GM23248 (cell line): ENCODE measurements around the gene ATP13A4. TPM values are rescaled to one million over a fixed set of nuclear protein-coding genes. Genes with fewer than 3 reads are reported as not detected.

ENCODE experiments used
- DNase-seq: peaks from one replicate; pipeline ENCODE4 v3.0.0-alpha.2; 2015
- H2AFZ ChIP-seq: fragments of 200-600 bp; sonication (generic); 2 replicates; pipeline ENCODE4 v1.6.1; 2016; ENCODE audit warnings: antibody characterized with exemption
- H3F3A ChIP-seq: fragments of 200-600 bp; sonication (generic); 2 replicates; pipeline ENCODE4 v1.6.1; 2016; ENCODE audit warnings: mild to moderate bottlenecking, antibody characterized with exemption, mixed run types; ENCODE audit not compliant: insufficient read depth
- H3K27ac ChIP-seq: fragments of 200-600 bp; sonication (generic); 2 replicates; pipeline ENCODE4 v1.5.1; 2016; ENCODE audit warnings: mild to moderate bottlenecking
- H3K27me3 ChIP-seq: fragments of 200-600 bp; sonication (generic); replicated peaks from 2 replicates; pipeline ENCODE4 v1.6.1; 2016; ENCODE audit warnings: mild to moderate bottlenecking; ENCODE audit not compliant: insufficient read depth
- H3K36me3 ChIP-seq: fragments of 200-600 bp; sonication (generic); 2 replicates; pipeline ENCODE4 v1.6.1; 2016; ENCODE audit warnings: low read depth, mild to moderate bottlenecking
- H3K4me1 ChIP-seq: fragments of 200-600 bp; sonication (generic); 2 replicates; pipeline ENCODE4 v1.6.1; 2016; ENCODE audit warnings: mild to moderate bottlenecking; ENCODE audit not compliant: insufficient read depth
- H3K4me2 ChIP-seq: fragments of 200-600 bp; sonication (generic); one replicate; pipeline ENCODE4 v1.6.1; 2016; ENCODE audit warnings: mild to moderate bottlenecking; ENCODE audit not compliant: unreplicated experiment
- H3K4me3 ChIP-seq: fragments of 200-600 bp; sonication (generic); 2 replicates; pipeline ENCODE4 v1.5.1; 2016; ENCODE audit warnings: mild to moderate bottlenecking
- H3K79me2 ChIP-seq: fragments of 200-600 bp; sonication (generic); 2 replicates; pipeline ENCODE4 v1.6.1; 2016; ENCODE audit warnings: mild to moderate bottlenecking; ENCODE audit not compliant: insufficient read depth
- H3K9ac ChIP-seq: fragments of 200-600 bp; sonication (generic); 2 replicates; pipeline ENCODE4 v1.6.1; 2016; ENCODE audit warnings: mild to moderate bottlenecking
- H3K9me2 ChIP-seq: fragments of 200-600 bp; sonication (generic); 2 replicates; pipeline ENCODE4 v1.6.1; 2016; ENCODE audit warnings: mixed run types, mild to moderate bottlenecking, moderate library complexity; ENCODE audit not compliant: insufficient read depth
- H3K9me3 ChIP-seq: fragments of 200-600 bp; sonication (generic); one replicate; pipeline ENCODE4 v1.6.1; 2017; ENCODE audit warnings: low read depth
- H4K20me1 ChIP-seq: fragments of 200-600 bp; sonication (generic); 2 replicates; pipeline ENCODE4 v1.6.0; 2016; ENCODE audit not compliant: insufficient read depth
- EZH2 ChIP-seq: fragments of 200-600 bp; sonication (generic); IDR thresholded peaks from 2 replicates; pipeline ENCODE4 v1.6.1; 2018; ENCODE audit warnings: antibody characterized with exemption, mild to moderate bottlenecking; ENCODE audit not compliant: insufficient read depth, poor library complexity, severe bottlenecking
- EZH2phosphoT487 ChIP-seq: fragments of 200-600 bp; sonication (generic); IDR thresholded peaks from 2 replicates; pipeline ENCODE4 v1.6.1; 2018; ENCODE audit warnings: antibody characterized with exemption, moderate library complexity, mild to moderate bottlenecking, low read depth; ENCODE audit not compliant: insufficient read depth
- WGBS, 2 experiments: methylation state at CpG; one replicate each; pipeline ENCODE4 v1.1.6; 2015 to 2017; ENCODE audit warnings: low lambda C conversion rate in 2 of 2, low coverage in 1 of 2; ENCODE audit errors: missing lambda C conversion rate in 2 of 2; 5-methylcytosine and 5-hydroxymethylcytosine counted together
- in situ Hi-C: fragments of 300-500 bp; cut with MboI; formaldehyde crosslinking; loops from 2 replicates; pipeline ENCODE4 v1.15.0; 2020
- polyA plus RNA-seq: library from polyadenylated mRNA; unstranded; fragments of >200 nt; fragmentation: Nextera tagmentation; extraction: Ambion mirVana; gene quantifications from 2 replicates; pipeline ENCODE4 v1.2.1, GENCODE V29; 2016
- total RNA-seq: library from RNA; depleted of rRNA; stranded (reverse); fragments of >200 nt; shearing (Covaris generic); gene quantifications from 2 replicates; pipeline ENCODE4 v1.2.3, GENCODE V29; 2014

Gene ATP13A4
- total and polyA plus RNA-seq, 2 experiments from 2014 or later, result not detected

DNA sequence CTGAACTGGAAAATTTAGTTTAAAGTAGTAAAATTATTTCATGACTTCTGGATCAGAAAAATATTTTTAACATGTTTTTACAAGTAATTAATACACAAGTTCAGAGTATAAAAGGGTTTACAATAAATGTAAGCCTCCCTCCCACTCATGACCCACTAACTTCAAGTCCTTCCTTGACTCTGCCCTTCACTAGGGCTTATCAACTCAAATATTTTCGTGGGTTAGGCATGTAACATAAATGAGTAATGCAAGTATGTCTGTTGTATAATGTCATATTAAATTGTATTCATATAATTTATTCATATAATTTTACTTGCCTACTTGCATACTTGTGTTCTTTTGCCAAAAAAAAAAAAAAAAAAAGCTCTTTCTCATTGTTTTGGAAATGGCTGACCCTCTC is 34.9 kb upstream of the ATP13A4 start:
- in situ Hi-C loops, result no loop called here
- Histone ChIP-seq H4K20me1 (no peaks in the 10 kb centered on the region), H3K4me3 (no peak overlapping the region), H3F3A (no peaks in the 10 kb centered on the region), H3K27ac (no peak overlapping the region), H2AFZ (no peak overlapping the region), H3K9ac (no peak overlapping the region), H3K4me2 (no peak overlapping the region), H3K27me3 (no peaks in the 10 kb centered on the region), H3K4me1 (peaks cover 7% of the 10 kb centered on the region), H3K9me3 (no peaks in the 10 kb centered on the region), H3K36me3 (no peaks in the 10 kb centered on the region), H3K9me2 (no peaks in the 10 kb centered on the region), H3K79me2 (peaks cover 16% of the 10 kb centered on the region)
- WGBS, 2 experiments, result 32 to 36% methylated on average over 1 of the region's 1 CpG
- no peak for DNase-seq
- TF ChIP-seq EZH2, result no peak
- TF ChIP-seq EZH2phosphoT487, result no peak

DNA sequence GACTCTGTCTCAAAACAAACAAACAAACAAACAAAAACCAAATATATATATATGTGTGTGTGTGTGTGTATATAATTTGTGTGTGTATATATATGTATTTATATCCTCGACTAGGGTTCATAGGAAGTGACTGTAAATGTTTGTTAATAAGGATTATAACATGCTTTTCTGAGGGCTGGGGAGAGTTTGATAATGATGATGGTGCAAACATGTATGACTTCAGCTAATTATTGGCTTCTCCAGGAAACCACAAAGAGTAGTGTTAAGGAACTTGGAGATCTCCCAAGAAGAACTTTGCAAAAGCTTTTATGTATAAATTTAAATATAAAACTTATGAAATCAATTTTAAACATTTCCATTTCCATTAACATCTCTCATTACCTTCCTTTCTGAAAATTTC is 34.4 kb upstream of the ATP13A4 start:
- no peaks in the 10 kb centered on the region for H3K36me3 ChIP-seq
- H3K4me2 ChIP-seq, result no peak overlapping the region
- no peak overlapping the region for H3K27ac ChIP-seq
- no peak overlapping the region for H3K9ac ChIP-seq
- no peaks in the 10 kb centered on the region for H4K20me1 ChIP-seq
- WGBS, 2 experiments, result 26 to 40% methylated on average over 1 of the region's 1 CpG
- no peaks in the 10 kb centered on the region for H3K27me3 ChIP-seq
- H3K9me3 ChIP-seq, result no peaks in the 10 kb centered on the region
- H3K9me2 ChIP-seq, result no peaks in the 10 kb centered on the region
- H3K4me3 ChIP-seq, result no peak overlapping the region
- H3F3A ChIP-seq, result no peaks in the 10 kb centered on the region
- DNase-seq, result no peak
- TF ChIP-seq EZH2phosphoT487, result no peak
- TF ChIP-seq EZH2, result no peak
- in situ Hi-C loops, result no loop called here
- H3K4me1 ChIP-seq, result peaks cover 2% of the 10 kb centered on the region
- H3K79me2 ChIP-seq, result peaks cover 11% of the 10 kb centered on the region
- no peak overlapping the region for H2AFZ ChIP-seq

DNA sequence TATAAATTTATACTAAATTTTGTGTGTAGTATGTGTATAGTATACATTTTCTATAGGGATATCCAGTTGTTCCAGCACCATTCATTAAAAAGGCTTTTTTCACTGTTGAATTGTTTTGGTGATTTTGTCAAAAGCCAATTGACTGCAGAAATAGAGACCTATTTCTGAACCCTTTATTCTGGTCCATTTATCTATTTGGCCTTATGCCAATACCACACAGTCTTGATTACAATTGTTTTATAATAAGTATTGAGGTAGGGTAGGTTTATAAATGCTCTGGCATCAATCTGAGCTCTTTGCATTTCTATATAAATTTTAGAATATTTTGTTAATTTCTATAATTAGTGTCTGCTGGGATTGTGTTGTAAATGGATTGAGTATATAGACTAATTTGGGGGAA is 31.8 kb upstream of the ATP13A4 start:
- no peaks in the 10 kb centered on the region for H3K79me2 ChIP-seq
- H3K4me1 ChIP-seq, result no peaks in the 10 kb centered on the region
- in situ Hi-C loops, result no loop called here
- H2AFZ ChIP-seq, result no peak overlapping the region
- no peak overlapping the region for H3K4me2 ChIP-seq
- no peak overlapping the region for H3K27ac ChIP-seq
- H3K9ac ChIP-seq, result no peak overlapping the region
- TF ChIP-seq EZH2phosphoT487 (no peak), EZH2 (no peak)
- no peak for DNase-seq
- no peaks in the 10 kb centered on the region for H3K9me3 ChIP-seq
- H3F3A ChIP-seq, result no peaks in the 10 kb centered on the region
- H3K36me3 ChIP-seq, result no peaks in the 10 kb centered on the region
- H3K4me3 ChIP-seq, result no peak overlapping the region
- no peaks in the 10 kb centered on the region for H4K20me1 ChIP-seq
- no peaks in the 10 kb centered on the region for H3K27me3 ChIP-seq
- H3K9me2 ChIP-seq, result no peaks in the 10 kb centered on the region

DNA sequence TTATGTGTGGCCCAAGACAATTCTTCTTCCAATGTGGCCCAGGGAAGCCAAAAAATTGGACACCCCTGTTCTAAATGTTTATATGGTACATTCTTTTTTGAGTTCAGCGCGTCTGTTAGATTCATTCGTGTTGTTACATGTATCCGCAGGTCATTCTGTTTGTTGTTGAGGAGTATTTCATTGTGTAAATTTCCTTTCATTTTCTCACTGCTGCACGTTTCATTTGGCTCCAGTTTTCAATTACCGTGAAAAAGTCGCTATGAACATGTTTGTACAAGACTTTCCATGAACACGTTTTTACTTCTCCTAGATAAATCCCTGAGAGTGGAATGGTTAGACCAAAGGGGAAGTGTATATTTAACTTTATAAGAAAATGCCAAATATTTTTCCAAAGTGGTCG is 30.8 kb upstream of the ATP13A4 start:
- Histone ChIP-seq H3K4me1 (no peaks in the 10 kb centered on the region), H3K27me3 (no peaks in the 10 kb centered on the region), H3K9me2 (no peaks in the 10 kb centered on the region), H3K9me3 (no peaks in the 10 kb centered on the region), H3F3A (no peaks in the 10 kb centered on the region), H3K27ac (no peak overlapping the region), H4K20me1 (no peaks in the 10 kb centered on the region), H3K4me2 (no peak overlapping the region), H3K9ac (no peak overlapping the region), H2AFZ (no peak overlapping the region), H3K4me3 (no peak overlapping the region), H3K79me2 (no peaks in the 10 kb centered on the region), H3K36me3 (no peaks in the 10 kb centered on the region)
- TF ChIP-seq EZH2, result no peak
- no peak for TF ChIP-seq EZH2phosphoT487
- 61 to 71% methylated on average over 9 of the region's 9 CpGs for WGBS, 2 experiments
- in situ Hi-C loops, result no loop called here
- no peak for DNase-seq

DNA sequence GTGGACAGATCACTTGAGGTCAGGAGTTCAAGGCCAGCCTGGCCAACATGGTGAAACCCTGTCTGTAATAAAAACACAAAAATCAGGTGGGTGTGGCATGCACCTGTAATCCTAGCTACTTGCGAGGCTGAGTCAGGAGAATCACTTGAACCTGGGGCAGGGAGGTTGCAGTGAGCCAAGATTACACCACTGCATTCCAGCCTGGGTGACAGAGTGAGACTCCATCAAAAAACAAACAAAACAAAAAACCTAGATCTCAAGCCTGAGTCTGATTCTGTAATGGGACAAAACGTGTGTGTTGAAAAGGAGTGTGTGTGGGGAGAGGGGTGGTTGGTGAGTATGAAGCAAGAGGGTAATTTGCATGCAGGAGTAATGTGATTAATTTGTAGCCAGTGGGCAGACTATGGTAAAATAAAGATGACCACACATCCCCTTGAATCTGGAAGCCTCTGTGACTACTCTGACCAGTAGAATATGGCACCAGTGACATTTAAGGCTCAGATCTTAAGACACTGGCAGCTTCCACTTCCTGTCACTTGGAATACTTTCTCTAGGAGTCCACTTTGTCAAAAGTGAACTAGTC is 19.9 kb upstream of the ATP13A4 start:
- H3K9me3 ChIP-seq, result no peaks in the 10 kb centered on the region
- no peak overlapping the region for H3K27ac ChIP-seq
- no peaks in the 10 kb centered on the region for H3F3A ChIP-seq
- 28 to 43% methylated on average over 2 of the region's 2 CpGs for WGBS, 2 experiments
- H3K9me2 ChIP-seq, result no peaks in the 10 kb centered on the region
- no peaks in the 10 kb centered on the region for H4K20me1 ChIP-seq
- H3K79me2 ChIP-seq, result no peaks in the 10 kb centered on the region
- peaks cover 10% of the 10 kb centered on the region for H3K27me3 ChIP-seq
- H2AFZ ChIP-seq, result no peak overlapping the region
- no peak overlapping the region for H3K4me2 ChIP-seq
- H3K9ac ChIP-seq, result no peak overlapping the region
- in situ Hi-C loops, result loop anchor here (25.0 kb wide), 1 partner anchor 762 kb away; no protein-coding TSS in a partner anchor
- H3K4me1 ChIP-seq, result peaks cover 5% of the 10 kb centered on the region; the same call in 1 of the 2 replicates
- no peaks in the 10 kb centered on the region for H3K36me3 ChIP-seq
- no peak overlapping the region for H3K4me3 ChIP-seq
- TF ChIP-seq EZH2phosphoT487, result no peak
- no peak for TF ChIP-seq EZH2
- DNase-seq, result no peak
